GM21526 (cell line): ENCODE measurements around the gene DMAC2L.
A peak's percentile ranks its signal among the peaks of the same experiment; 100 is the strongest.

Experiments
- ATAC-seq: cut with Tn5 transposase; IDR thresholded peaks from one replicate; pipeline ENCODE4 v1.9.1; 2021; ENCODE audit warnings: moderate library complexity; ENCODE audit not compliant: unreplicated experiment, low FRiP score

DMAC2L gene

GRCh38 chr14:50321009-50321660 is 9.0 kb downstream of the DMAC2L start:
- peak; percentile 84 for ATAC-seq

- ATAC-seq: no peak
Measured at GRCh38 chr14:50331596-50331995, 19.5 kb downstream of the DMAC2L start.

- ATAC-seq: no peak
Measured at GRCh38 chr14:50333014-50333509, 20.9 kb downstream of the DMAC2L start.

- no peak for ATAC-seq
Measured at GRCh38 chr14:50334211-50334610, 22.1 kb downstream of the DMAC2L start.

GRCh38 chr14:50335389-50335788 is 23.3 kb downstream of the DMAC2L start:
- ATAC-seq: no peak

- ATAC-seq: no peak
Measured at GRCh38 chr14:50335989-50336824, 24.1 kb downstream of the DMAC2L start.

- no peak for ATAC-seq
Measured at GRCh38 chr14:50338587-50338986, 26.5 kb downstream of the DMAC2L start.

GRCh38 chr14:50339178-50339804 is 27.2 kb downstream of the DMAC2L start:
- no peak for ATAC-seq

- ATAC-seq: no peak
Measured at GRCh38 chr14:50340045-50340444, 27.9 kb downstream of the DMAC2L start.

- no peak for ATAC-seq
Measured at GRCh38 chr14:50340963-50341362, 28.8 kb downstream of the DMAC2L start.

- ATAC-seq: no peak
Measured at GRCh38 chr14:50342221-50343078, 30.3 kb downstream of the DMAC2L start.

GRCh38 chr14:50343434-50343833 is 31.3 kb downstream of the DMAC2L start:
- ATAC-seq: no peak

GRCh38 chr14:50344116-50344775 is 32.1 kb downstream of the DMAC2L start:
- ATAC-seq: no peak

GRCh38 chr14:50344876-50345563 is 32.9 kb downstream of the DMAC2L start:
- ATAC-seq: no peak

GRCh38 chr14:50345846-50346422 is 33.8 kb downstream of the DMAC2L start:
- ATAC-seq: no peak

- no peak for ATAC-seq
Measured at GRCh38 chr14:50347521-50347920, 35.4 kb downstream of the DMAC2L start.

- no peak for ATAC-seq
Measured at GRCh38 chr14:50348933-50349332, 36.8 kb downstream of the DMAC2L start.

GRCh38 chr14:50350975-50351374 is 38.9 kb downstream of the DMAC2L start:
- ATAC-seq: no peak

- ATAC-seq: no peak
Measured at GRCh38 chr14:50352584-50352983, 40.5 kb downstream of the DMAC2L start.
